Panc1 (cell line): ENCODE measurements around the gene P2RY2. TPM values are rescaled to one million over a fixed set of nuclear protein-coding genes. Genes with fewer than 3 reads are reported as not detected.

Experiments used
- ATAC-seq: fragments of 200-7000 bp; cut with Tn5 transposase; 2 replicates; pipeline ENCODE4 v1.9.1; 2020; ENCODE audit warnings: mild to moderate bottlenecking, moderate library complexity
- BruUV-seq: library from RNA; stranded (reverse); fragments of 400-500 nt; replicated peaks from 2 replicates; lab custom pipeline; 2021; lab: Mats Ljungman, UMichigan
- CTCF ChIA-PET: fragments of 300-600 bp; sonication (Branson Sonifier 250); formaldehyde crosslinking; loops from one replicate; lab custom pipeline; 2022; ENCODE audit warnings: antibody characterized with exemption; lab: Charles Lee
- POLR2A ChIA-PET: fragments of 300-600 bp; sonication (Branson Sonifier 250); formaldehyde crosslinking; loops from one replicate; lab custom pipeline; 2022; ENCODE audit warnings: antibody characterized with exemption; lab: Charles Lee
- DNase-seq: peaks from one replicate; pipeline ENCODE4 v3.0.0-alpha.2; 2010; ENCODE audit warnings: low read depth, low spot score
- H3K27ac ChIP-seq: 2 replicates; pipeline ENCODE4 v1.5.1; 2011; ENCODE audit warnings: mild to moderate bottlenecking, low read length, inconsistent platforms
- H3K27me3 ChIP-seq: fragments of 200-500 bp; sonication (Bioruptor generic); 2 replicates; pipeline ENCODE4 v1.6.0; 2014; ENCODE audit warnings: low read length, inconsistent platforms; ENCODE audit not compliant: control insufficient read depth, insufficient read depth
- H3K36me3 ChIP-seq: fragments of 200-500 bp; sonication (Bioruptor generic); 2 replicates; pipeline ENCODE4 v1.5.1; 2014; ENCODE audit warnings: inconsistent platforms, mild to moderate bottlenecking, low read length, moderate library complexity; ENCODE audit not compliant: control insufficient read depth, insufficient read depth
- H3K4me1 ChIP-seq: 2 replicates; pipeline ENCODE4 v1.5.1; 2011; ENCODE audit warnings: inconsistent platforms, mild to moderate bottlenecking, low read length, moderate library complexity; ENCODE audit not compliant: control insufficient read depth, insufficient read depth
- H3K4me3 ChIP-seq, 2 experiments: 2 replicates each; pipeline ENCODE4 v1.5.1; 2011 to 2012; ENCODE audit warnings: low read depth in 2 of 2, low read length in 2 of 2, mild to moderate bottlenecking in 2 of 2, inconsistent platforms in 1 of 2, moderate library complexity in 1 of 2
- H3K9me3 ChIP-seq: fragments of 200-500 bp; sonication (Bioruptor generic); 2 replicates; pipeline ENCODE4 v1.5.1; 2014; ENCODE audit warnings: low read depth, mild to moderate bottlenecking, inconsistent platforms, low read length, moderate library complexity; ENCODE audit not compliant: control insufficient read depth, insufficient read depth
- POLR2AphosphoS5 ChIP-seq: IDR thresholded peaks from 2 replicates; pipeline ENCODE4 v1.6.1; 2012; ENCODE audit warnings: mild to moderate bottlenecking, low read depth, low read length, moderate library complexity
- REST ChIP-seq, 2 experiments: IDR thresholded peaks; 2 replicates each; pipeline ENCODE4 v1.6.1; 2011 to 2012; ENCODE audit warnings: low read depth in 2 of 2, control low read depth in 1 of 2, low read length in 1 of 2, mild to moderate bottlenecking in 1 of 2, moderate library complexity in 1 of 2; ENCODE audit not compliant: insufficient read depth in 1 of 2
- SIN3A ChIP-seq: IDR thresholded peaks from 2 replicates; pipeline ENCODE4 v1.6.1; 2012; ENCODE audit warnings: low read depth, mild to moderate bottlenecking, low read length, moderate library complexity, borderline replicate concordance; ENCODE audit not compliant: insufficient read depth
- TCF7L2 ChIP-seq: IDR thresholded peaks from 2 replicates; pipeline ENCODE4 v1.6.1; 2011; ENCODE audit warnings: mild to moderate bottlenecking, low read depth, low read length, inconsistent platforms
- in situ Hi-C: cut with HindIII; loops from 2 replicates; pipeline ENCODE4 v1.10.0; 2016; ENCODE audit warnings: low sequenced_read_pairs, low pct_unique_long_range_greater_than_20kb
- intact Hi-C: fragments of 100-400 bp; cut with micrococcal nuclease; formaldehyde crosslinking; loops from one replicate; pipeline ENCODE4 v1.10.0; 2022; ENCODE audit not compliant: unreplicated experiment
- total RNA-seq: library from RNA; stranded (reverse); gene quantifications from one replicate; pipeline ENCODE4 v1.2.1, GENCODE V29; 2021; ENCODE audit not compliant: unreplicated experiment
- TF ChIP-seq, protein P1 (sequence below): fragments of 450-650 bp; IDR thresholded peaks from 2 replicates; pipeline ENCODE4 v1.5.1; 2017; ENCODE audit warnings: mild to moderate bottlenecking

The P2RY2 gene
- total RNA-seq, 1 experiment from 2014 or later, result 2.4 TPM

DNA sequence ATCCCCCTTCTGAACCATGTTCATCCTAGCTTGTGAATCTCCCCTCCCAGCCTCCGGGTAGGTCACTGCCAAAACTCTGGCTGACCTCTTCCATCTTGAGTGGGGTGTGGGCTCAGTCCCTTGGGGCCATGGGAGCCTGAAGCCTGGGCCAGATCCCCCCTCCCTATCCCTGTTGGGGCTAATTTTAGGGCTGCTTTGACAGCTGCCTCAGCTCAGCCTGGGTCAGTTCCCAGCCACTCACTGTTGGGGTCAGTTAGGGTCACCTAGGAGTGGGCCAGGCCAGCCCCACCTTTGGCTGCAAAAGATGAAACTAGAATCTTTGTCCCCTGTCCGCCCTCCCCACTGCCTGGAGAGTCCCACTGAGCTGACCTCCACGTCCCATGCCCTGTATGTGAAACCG is 29.8 kb upstream of the P2RY2 start:
- DNase-seq, result no peak
- in situ Hi-C loops (no loop called here), intact Hi-C loops (no loop called here)
- no TSS peak for BruUV-seq
- H3K9me3 ChIP-seq, result no peaks in the 10 kb centered on the region
- H3K27ac ChIP-seq, result no peak overlapping the region
- H3K36me3 ChIP-seq, result no peaks in the 10 kb centered on the region
- ChIA-PET CTCF (interaction anchor here (0.6 to 0.8 kb wide), 3 partner anchors 133 to 361 kb away, joined by 3 to 4 read pairs (median 4); no protein-coding TSS in a partner anchor), POLR2A (no interaction called here)
- H3K4me3 ChIP-seq, result no peak overlapping the region
- ATAC-seq, result no peak
- peaks cover 5% of the 10 kb centered on the region; the same call in 1 of the 2 replicates for H3K4me1 ChIP-seq
- no peak for TF ChIP-seq SIN3A
- TF ChIP-seq, protein P1, sequence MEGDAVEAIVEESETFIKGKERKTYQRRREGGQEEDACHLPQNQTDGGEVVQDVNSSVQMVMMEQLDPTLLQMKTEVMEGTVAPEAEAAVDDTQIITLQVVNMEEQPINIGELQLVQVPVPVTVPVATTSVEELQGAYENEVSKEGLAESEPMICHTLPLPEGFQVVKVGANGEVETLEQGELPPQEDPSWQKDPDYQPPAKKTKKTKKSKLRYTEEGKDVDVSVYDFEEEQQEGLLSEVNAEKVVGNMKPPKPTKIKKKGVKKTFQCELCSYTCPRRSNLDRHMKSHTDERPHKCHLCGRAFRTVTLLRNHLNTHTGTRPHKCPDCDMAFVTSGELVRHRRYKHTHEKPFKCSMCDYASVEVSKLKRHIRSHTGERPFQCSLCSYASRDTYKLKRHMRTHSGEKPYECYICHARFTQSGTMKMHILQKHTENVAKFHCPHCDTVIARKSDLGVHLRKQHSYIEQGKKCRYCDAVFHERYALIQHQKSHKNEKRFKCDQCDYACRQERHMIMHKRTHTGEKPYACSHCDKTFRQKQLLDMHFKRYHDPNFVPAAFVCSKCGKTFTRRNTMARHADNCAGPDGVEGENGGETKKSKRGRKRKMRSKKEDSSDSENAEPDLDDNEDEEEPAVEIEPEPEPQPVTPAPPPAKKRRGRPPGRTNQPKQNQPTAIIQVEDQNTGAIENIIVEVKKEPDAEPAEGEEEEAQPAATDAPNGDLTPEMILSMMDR, result no peak
- no peak for TF ChIP-seq REST (IDR thresholded peaks at IDR 0.05; ENCODE audit: insufficient read depth in 1 of 2, low read depth in 2 of 2, low read length in 1 of 2)
- no peak for TF ChIP-seq TCF7L2
- no peak for TF ChIP-seq POLR2AphosphoS5
- no peaks in the 10 kb centered on the region for H3K27me3 ChIP-seq

- DNase-seq, result no peak
- no peak for TF ChIP-seq TCF7L2
- TF ChIP-seq REST (IDR thresholded peaks at IDR 0.05; ENCODE audit: insufficient read depth in 1 of 2, low read depth in 2 of 2, low read length in 1 of 2), result no peak
- no peak for TF ChIP-seq POLR2AphosphoS5
- TF ChIP-seq SIN3A, result no peak
- TF ChIP-seq, protein P1, result no peak
- H3K9me3 ChIP-seq, result no peaks in the 10 kb centered on the region
- peaks cover 5% of the 10 kb centered on the region; the same call in 1 of the 2 replicates for H3K4me1 ChIP-seq
- ATAC-seq, result no peak
- CTCF ChIA-PET, result interaction anchor here (0.7 to 0.8 kb wide), 2 partner anchors 80 to 362 kb away, joined by 3 read pairs; no protein-coding TSS in a partner anchor
- no TSS peak for BruUV-seq
- H3K4me3 ChIP-seq, result no peak overlapping the region
- intact Hi-C loops (no loop called here), in situ Hi-C loops (no loop called here)
- H3K27me3 ChIP-seq, result no peaks in the 10 kb centered on the region
- H3K36me3 ChIP-seq, result no peaks in the 10 kb centered on the region
- H3K27ac ChIP-seq, result no peak overlapping the region
- POLR2A ChIA-PET, result no interaction called here
These were observed 28.8 kb upstream of the P2RY2 start for GRCh38 chr11:73189315-73189714.
